Mesothelial cell of epicardium (in vitro differentiated cells): Measurements from ENCODE around the gene MAP2K6. TPM values are rescaled to one million over a fixed set of nuclear protein-coding genes. Genes with fewer than 3 reads are reported as not detected.

Experiments
- DNase-seq, 2 experiments: peaks; one replicate each; pipeline ENCODE4 v3.0.0; 2021; ENCODE audit warnings: low spot score in 2 of 2; ENCODE audit not compliant: unreplicated experiment in 2 of 2
- H3K27ac Mint-ChIP-seq: 2 replicates; pipeline ENCODE4 v1.8.0; 2021; ENCODE audit warnings: mixed read lengths
- H3K27me3 Mint-ChIP-seq: 2 replicates; pipeline ENCODE4 v1.8.0; 2021; ENCODE audit warnings: low read depth, mixed read lengths
- H3K36me3 Mint-ChIP-seq: 2 replicates; pipeline ENCODE4 v1.8.0; 2021; ENCODE audit warnings: mixed read lengths
- H3K4me1 Mint-ChIP-seq: 2 replicates; pipeline ENCODE4 v1.8.0; 2021; ENCODE audit warnings: mixed read lengths
- H3K4me3 Mint-ChIP-seq: 2 replicates; pipeline ENCODE4 v1.8.0; 2021; ENCODE audit warnings: mild to moderate bottlenecking, moderate library complexity, mixed read lengths
- H3K9me3 Mint-ChIP-seq: 2 replicates; pipeline ENCODE4 v1.8.0; 2021; ENCODE audit warnings: mixed read lengths
- CTCF ChIP-seq: fragments of 200-600 bp; sonication (generic); IDR thresholded peaks from one replicate; pipeline ENCODE4 v1.5.0; 2021; ENCODE audit warnings: antibody characterized with exemption; ENCODE audit not compliant: unreplicated experiment
- total RNA-seq: library from RNA; stranded (reverse); gene quantifications from 3 replicates; pipeline ENCODE4 v1.2.1, GENCODE V29; 2021

The MAP2K6 gene
- total RNA-seq, 1 donor from 2014 or later, result 21.2 TPM

- H3K4me3 Mint-ChIP-seq, result no peak overlapping the region
- TF ChIP-seq CTCF, result no peak
- no peak overlapping the region for H3K27ac Mint-ChIP-seq
- no peaks in the 10 kb centered on the region for H3K27me3 Mint-ChIP-seq
- DNase-seq, result no peak
- H3K36me3 Mint-ChIP-seq, result no peaks in the 10 kb centered on the region
- H3K4me1 Mint-ChIP-seq, result peaks cover 11% of the 10 kb centered on the region
- peaks cover 3% of the 10 kb centered on the region for H3K9me3 Mint-ChIP-seq
Measured at GRCh38 chr17:69593351-69593715, 178.8 kb downstream of the MAP2K6 start.

- no peak overlapping the region for H3K4me3 Mint-ChIP-seq
- no peaks in the 10 kb centered on the region for H3K36me3 Mint-ChIP-seq
- H3K27me3 Mint-ChIP-seq, result no peaks in the 10 kb centered on the region
- peaks cover 3% of the 10 kb centered on the region for H3K9me3 Mint-ChIP-seq
- no peak for TF ChIP-seq CTCF
- H3K4me1 Mint-ChIP-seq, result peaks cover 8% of the 10 kb centered on the region
- H3K27ac Mint-ChIP-seq, result no peak overlapping the region
- DNase-seq, result no peak
Measured at GRCh38 chr17:69593716-69594115, 179.2 kb downstream of the MAP2K6 start.

GRCh38 chr17:69594641-69595040 is 180.1 kb downstream of the MAP2K6 start:
- no peaks in the 10 kb centered on the region for H3K27me3 Mint-ChIP-seq
- H3K4me1 Mint-ChIP-seq, result no peaks in the 10 kb centered on the region
- peaks cover 3% of the 10 kb centered on the region for H3K9me3 Mint-ChIP-seq
- H3K4me3 Mint-ChIP-seq, result no peak overlapping the region
- H3K36me3 Mint-ChIP-seq, result no peaks in the 10 kb centered on the region
- H3K27ac Mint-ChIP-seq, result no peak overlapping the region
- no peak for DNase-seq
- no peak for TF ChIP-seq CTCF

- no peak for TF ChIP-seq CTCF
- no peak for DNase-seq
- Mint-ChIP-seq H3K27me3 (no peaks in the 10 kb centered on the region), H3K36me3 (no peaks in the 10 kb centered on the region), H3K9me3 (no peaks in the 10 kb centered on the region), H3K4me1 (no peaks in the 10 kb centered on the region), H3K27ac (no peak overlapping the region), H3K4me3 (no peak overlapping the region)
Measured at GRCh38 chr17:69596141-69596540, 181.6 kb downstream of the MAP2K6 start.

- Mint-ChIP-seq H3K9me3 (no peaks in the 10 kb centered on the region), H3K36me3 (no peaks in the 10 kb centered on the region), H3K27me3 (no peaks in the 10 kb centered on the region), H3K4me1 (no peaks in the 10 kb centered on the region), H3K27ac (no peak overlapping the region), H3K4me3 (no peak overlapping the region)
- TF ChIP-seq CTCF, result no peak
- no peak for DNase-seq
Measured at GRCh38 chr17:69597898-69598692, 183.6 kb downstream of the MAP2K6 start.
